Kidney (tissue), 14 donors: ENCODE data around the gene SH3BP4. TPM values are rescaled to one million over a fixed set of nuclear protein-coding genes. Genes with fewer than 3 reads are reported as not detected.
A peak's percentile ranks its signal among the peaks of the same experiment; 100 is the strongest.
"Not testable (repeated sequence)": the region's sequence is repeated elsewhere in the genome, so short reads cannot be mapped to it uniquely, and the experiment has no call there.

ENCODE experiments used
- DNase-seq, 5 donors: peaks; one replicate each; pipeline ENCODE4 v3.0.0-alpha.2; 2013 to 2020
- FAIRE-seq: peaks from 2 replicates; lab custom pipeline; 2012; peaks lifted over from hg19 to GRCh38; lab: Jason Lieb, UNC
- H3K27ac ChIP-seq, 2 donors: one replicate each; pipeline ENCODE4 v1.7.0; 2013; ENCODE audit warnings: low read depth in 2 of 2, low read length in 2 of 2, inconsistent platforms in 1 of 2
- H3K27me3 ChIP-seq: one replicate; pipeline ENCODE4 v1.7.1; 2013; ENCODE audit warnings: low read length, inconsistent platforms; ENCODE audit not compliant: control insufficient read depth, insufficient read depth
- H3K36me3 ChIP-seq, 3 donors: one replicate each; pipeline versions ENCODE4 v1.7.0 to v1.7.1; 2013; ENCODE audit warnings: low read length in 3 of 3, control low read depth in 1 of 3, inconsistent platforms in 1 of 3; ENCODE audit not compliant: insufficient read depth in 3 of 3, control insufficient read depth in 2 of 3
- H3K4me1 ChIP-seq, 3 donors: one replicate each; pipeline versions ENCODE4 v1.7.0 to v1.7.1; 2013; ENCODE audit warnings: low read length in 3 of 3, inconsistent platforms in 1 of 3, low read depth in 1 of 3; ENCODE audit not compliant: control insufficient read depth in 2 of 3, insufficient read depth in 2 of 3
- H3K4me3 ChIP-seq, 3 donors: one replicate each; pipeline versions ENCODE4 v1.7.0 to v1.8.1; 2013; ENCODE audit warnings: low read length in 3 of 3, control low read depth in 1 of 3, inconsistent platforms in 1 of 3
- H3K9ac ChIP-seq, 3 donors: one replicate each; pipeline versions ENCODE4 v1.7.0 to v1.7.1; 2013; ENCODE audit warnings: low read length in 3 of 3, control low read depth in 1 of 3, inconsistent platforms in 1 of 3
- H3K9me3 ChIP-seq, 3 donors: one replicate each; pipeline versions ENCODE4 v1.7.0 to v1.7.1; 2013; ENCODE audit warnings: low read length in 3 of 3, control low read depth in 1 of 3, inconsistent platforms in 1 of 3; ENCODE audit not compliant: control insufficient read depth in 2 of 3, insufficient read depth in 1 of 3
- CTCF ChIP-seq: IDR thresholded peaks from 3 replicates; pipeline ENCODE4 v1.5.1; 2012; ENCODE audit warnings: mild to moderate bottlenecking, moderate library complexity, borderline replicate concordance; ENCODE audit not compliant: insufficient read depth; ENCODE audit errors: extremely low read depth
- intact Hi-C: fragments of 100-400 bp; cut with DNase I; formaldehyde crosslinking; loops from one replicate; pipeline ENCODE4 v1.11.1; 2022
- polyA plus RNA-seq: library from polyadenylated mRNA; stranded (reverse); fragments of 350-450 nt; fragmentation: Illumina TruSeq; extraction: RNeasy Lipid Tissue Mini Kit (QIAGEN cat#74804); gene quantifications from one replicate; pipeline ENCODE4 v1.2.3, GENCODE V29; 2014; ENCODE audit warnings: low read depth, low replicate concordance; ENCODE audit not compliant: insufficient read depth
- total RNA-seq: library from RNA; stranded (reverse); fragmentation: NEBNext Ultra II Directional; extraction: Animal tissue kit (Norgen Biotek cat#: 25700); gene quantifications from one replicate; pipeline ENCODE4 v1.2.1, GENCODE V29; 2021
- donor health status: control.
- donor health status: control.
- donor health status: control.
- donor health status: control.
- donor health status: control.
- donor health status: DM: yes; HTN: yes; CAD: no.
- donor health status: Normal renal cell carcinoma (clear cell type).

Gene SH3BP4
- total and polyA plus RNA-seq, 2 donors from 2014 or later: 20.0 to 52.9 TPM

DNA sequence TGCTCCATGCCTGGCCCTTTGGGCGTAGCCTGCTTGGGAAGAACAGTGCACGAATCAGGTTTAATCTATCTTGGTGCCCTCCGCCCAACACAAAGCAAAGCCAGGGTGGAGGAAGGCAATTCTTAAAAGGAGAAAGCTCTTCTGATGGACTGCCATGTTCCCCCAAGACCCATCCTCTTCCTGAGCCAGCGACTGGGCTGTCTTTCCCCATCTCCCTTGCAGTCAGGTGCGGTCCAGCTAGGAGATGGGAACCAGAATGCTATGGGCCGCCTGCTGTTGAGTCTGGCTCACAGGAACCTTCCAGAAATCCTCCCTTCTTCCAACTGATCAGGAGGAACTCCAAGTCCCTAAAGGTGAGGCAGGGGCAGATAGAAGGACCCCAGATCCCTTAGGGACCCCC, 105.0 kb downstream of the SH3BP4 start:
- intact Hi-C loops: no loop called here
- H3K27me3 ChIP-seq: no peaks in the 10 kb centered on the region
- H3K9ac ChIP-seq: no peak overlapping the region
- H3K36me3 ChIP-seq: peaks cover 0 to 20% (median 15%) of the 10 kb centered on the region in 3 donors
- FAIRE-seq: no peak
- no peak for TF ChIP-seq CTCF
- H3K4me3 ChIP-seq: no peak overlapping the region
- H3K27ac ChIP-seq: no peak overlapping the region
- peaks cover 0 to 3% (median 0%) of the 10 kb centered on the region in 3 donors for H3K4me1 ChIP-seq
- peak in 1 of 5 donors; percentile 25 for DNase-seq
- H3K9me3 ChIP-seq: no peaks in the 10 kb centered on the region

DNA sequence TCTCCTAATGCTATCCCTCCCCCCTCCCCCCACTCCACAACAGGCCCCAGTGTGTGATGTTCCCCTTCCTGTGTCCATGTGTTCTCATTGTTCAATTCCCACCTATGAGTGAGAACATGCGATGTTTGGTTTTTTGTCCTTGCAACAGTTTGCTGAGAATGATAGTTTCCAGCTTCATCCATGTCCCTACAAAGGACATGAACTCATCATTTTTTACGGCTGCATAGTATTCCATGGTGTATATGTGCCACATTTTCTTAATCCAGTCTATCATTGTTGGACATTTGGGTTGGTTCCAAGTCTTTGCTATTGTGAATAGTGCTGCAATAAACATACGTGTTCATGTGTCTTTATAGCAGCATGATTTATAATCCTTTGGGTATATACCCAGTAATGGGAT, 105.8 kb downstream of the SH3BP4 start:
- DNase-seq, H3K4me3 ChIP-seq, FAIRE-seq, H3K4me1 ChIP-seq, H3K27ac ChIP-seq, H3K9ac ChIP-seq, H3K9me3 ChIP-seq, H3K27me3 ChIP-seq, intact Hi-C loops: not testable (repeated sequence)
- peaks cover 0 to 20% (median 15%) of the 10 kb centered on the region in 3 donors for H3K36me3 ChIP-seq

- no peak for FAIRE-seq
- no peak overlapping the region for H3K4me3 ChIP-seq
- no peak for TF ChIP-seq CTCF
- no peak overlapping the region for H3K27ac ChIP-seq
- peaks cover 0 to 14% (median 11%) of the 10 kb centered on the region in 3 donors for H3K36me3 ChIP-seq
- H3K9ac ChIP-seq: no peak overlapping the region
- intact Hi-C loops: no loop called here
- H3K27me3 ChIP-seq: no peaks in the 10 kb centered on the region
- DNase-seq: no peak
- H3K4me1 ChIP-seq: no peaks in the 10 kb centered on the region
- H3K9me3 ChIP-seq: no peaks in the 10 kb centered on the region
Measured at GRCh38 chr2:235059161-235059560, 107.3 kb downstream of the SH3BP4 start.

GRCh38 chr2:235061656-235062055, 109.8 kb downstream of the SH3BP4 start:
- no peaks in the 10 kb centered on the region for H3K4me1 ChIP-seq
- H3K4me3 ChIP-seq: no peak overlapping the region
- FAIRE-seq: no peak
- no peaks in the 10 kb centered on the region for H3K36me3 ChIP-seq
- no peak overlapping the region for H3K27ac ChIP-seq
- H3K27me3 ChIP-seq: no peaks in the 10 kb centered on the region
- DNase-seq: peak in 1 of 5 donors; percentile 11
- intact Hi-C loops: no loop called here
- H3K9me3 ChIP-seq: no peaks in the 10 kb centered on the region
- no peak for TF ChIP-seq CTCF
- H3K9ac ChIP-seq: no peak overlapping the region
